Activated naive CD4-positive, alpha-beta T cell treated with anti-CD3 and anti-CD28 coated beads, Interleukin-2, amount 10 ng/mL, durations not matched to agents 5 hours and 36 hours (primary cell): ENCODE results near the gene PLA2G2E. TPM values are rescaled to one million over a fixed set of nuclear protein-coding genes. Genes with fewer than 3 reads are reported as not detected.

Source experiments
- total RNA-seq, 2 experiments: library from RNA; stranded (reverse); gene quantifications; one replicate each; pipeline ENCODE4 v1.2.3, GENCODE V29; 2021

Gene PLA2G2E, protein sequence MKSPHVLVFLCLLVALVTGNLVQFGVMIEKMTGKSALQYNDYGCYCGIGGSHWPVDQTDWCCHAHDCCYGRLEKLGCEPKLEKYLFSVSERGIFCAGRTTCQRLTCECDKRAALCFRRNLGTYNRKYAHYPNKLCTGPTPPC
- not detected for total RNA-seq

DNA sequence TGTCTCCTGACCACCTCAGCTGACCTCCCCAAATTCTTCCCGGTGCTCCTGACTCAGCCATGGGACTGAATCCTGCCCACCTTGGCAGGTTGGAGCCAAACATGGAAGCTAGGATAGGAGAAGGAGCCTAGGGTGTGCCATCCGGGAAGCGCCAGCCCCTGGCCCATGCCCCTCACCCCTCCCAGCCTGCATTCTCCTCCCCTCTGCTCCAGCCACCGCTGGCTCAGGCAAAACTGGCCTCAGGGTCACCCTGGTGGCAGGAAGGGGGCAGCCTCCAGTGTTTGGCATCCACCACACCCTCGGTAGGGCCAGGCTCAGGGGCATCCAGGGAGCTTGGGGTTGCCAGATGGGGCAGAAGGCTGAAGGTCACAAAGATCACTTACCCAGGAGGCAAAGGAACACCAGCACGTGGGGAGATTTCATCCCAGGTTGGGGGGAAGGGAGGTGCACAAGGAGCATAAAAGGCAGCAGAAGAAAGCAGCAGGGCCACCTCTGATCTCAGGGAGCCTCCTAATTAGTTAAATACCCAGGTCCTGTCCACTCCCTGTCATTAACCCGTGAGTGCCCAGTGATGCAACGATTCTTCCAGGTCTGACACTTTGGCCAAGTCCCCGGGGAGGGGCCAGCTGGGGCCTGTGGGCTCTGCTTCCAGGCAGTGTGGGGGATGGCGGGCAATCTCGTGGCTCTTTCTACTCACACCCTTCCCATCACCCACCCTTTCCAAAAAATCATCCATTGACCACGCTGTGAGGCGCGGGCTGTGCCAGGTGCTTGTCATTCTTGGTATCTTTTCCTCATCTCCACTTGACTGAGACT, at the start of gene PLA2G2E:
PLA2G2E (minus strand) TSS at position 481 of the 816 bp plus-strand sequence; CDS start at position 423, 58 bp downstream.

DNA sequence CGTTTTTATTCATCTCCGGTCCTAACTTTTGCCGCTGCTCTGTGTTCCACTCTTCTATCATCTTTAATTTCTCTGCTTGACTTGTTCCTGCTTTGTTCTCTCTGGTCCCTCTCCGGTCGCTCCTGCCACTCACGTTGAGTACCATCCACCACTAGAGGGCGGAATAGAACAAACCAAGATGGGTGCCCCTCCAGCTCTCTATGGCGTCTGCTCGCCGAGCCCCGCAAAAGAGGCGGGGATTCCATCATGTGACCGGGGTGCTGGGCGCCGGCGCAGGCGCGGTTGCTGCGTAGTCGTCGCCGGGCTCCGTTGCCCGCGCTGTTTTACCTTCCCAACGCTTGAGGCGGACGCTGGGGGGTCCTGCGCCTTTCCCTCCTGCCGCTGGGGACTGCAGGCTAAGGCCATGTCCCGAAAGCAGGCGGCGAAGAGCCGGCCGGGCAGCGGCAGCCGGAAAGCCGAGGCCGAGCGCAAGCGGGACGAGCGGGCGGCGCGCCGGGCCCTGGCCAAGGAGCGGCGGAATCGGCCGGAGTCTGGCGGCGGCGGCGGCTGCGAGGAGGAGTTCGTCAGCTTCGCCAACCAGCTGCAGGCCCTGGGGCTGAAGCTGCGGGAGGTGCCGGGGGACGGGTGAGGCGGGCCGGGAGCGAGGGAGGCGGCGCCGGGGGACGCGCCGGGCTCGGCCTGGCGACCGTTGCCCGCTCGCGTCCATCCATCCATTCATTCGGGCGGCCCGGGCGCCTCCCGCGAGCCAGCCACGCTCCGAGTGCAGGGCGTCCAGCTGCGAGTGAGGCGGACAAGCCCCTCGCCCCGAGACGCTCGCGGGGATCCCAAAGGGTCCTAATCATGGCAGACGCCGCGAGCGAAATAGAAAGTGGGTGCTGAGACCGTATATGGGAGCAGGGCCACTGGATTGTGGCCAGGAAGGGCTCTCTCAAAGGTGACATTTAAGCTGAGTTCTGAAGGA, 41.0 kb downstream of the PLA2G2E start, which contains the start of gene OTUD3:
OTUD3 (plus strand) TSS at position 285 of the 961 bp plus-strand sequence; CDS start at position 404, 119 bp downstream.

Other genes starting within 250 kb of the PLA2G2E start
- 10 to 100 TPM; 16.8 to 18.9 TPM for gene TMCO4, start 123.7 kb downstream of the PLA2G2E start, total RNA-seq
- gene RNF186, start 108.3 kb downstream of the PLA2G2E start, total RNA-seq, result not detected
- gene OTUD3, start 41.2 kb downstream of the PLA2G2E start, total RNA-seq, result 1 to 10 TPM; 8.3 to 9.4 TPM
- not detected for gene PLA2G2A, start 56.0 kb upstream of the PLA2G2E start, total RNA-seq
- gene PLA2G5, start 146.6 kb upstream of the PLA2G2E start, total RNA-seq, result not detected
- not detected for gene PLA2G2D, start 195.9 kb upstream of the PLA2G2E start, total RNA-seq
- gene PLA2G2F, start 215.7 kb upstream of the PLA2G2E start, total RNA-seq, result not detected